ENCODE measurements around the gene IMPDH2.

Gene IMPDH2

DNA sequence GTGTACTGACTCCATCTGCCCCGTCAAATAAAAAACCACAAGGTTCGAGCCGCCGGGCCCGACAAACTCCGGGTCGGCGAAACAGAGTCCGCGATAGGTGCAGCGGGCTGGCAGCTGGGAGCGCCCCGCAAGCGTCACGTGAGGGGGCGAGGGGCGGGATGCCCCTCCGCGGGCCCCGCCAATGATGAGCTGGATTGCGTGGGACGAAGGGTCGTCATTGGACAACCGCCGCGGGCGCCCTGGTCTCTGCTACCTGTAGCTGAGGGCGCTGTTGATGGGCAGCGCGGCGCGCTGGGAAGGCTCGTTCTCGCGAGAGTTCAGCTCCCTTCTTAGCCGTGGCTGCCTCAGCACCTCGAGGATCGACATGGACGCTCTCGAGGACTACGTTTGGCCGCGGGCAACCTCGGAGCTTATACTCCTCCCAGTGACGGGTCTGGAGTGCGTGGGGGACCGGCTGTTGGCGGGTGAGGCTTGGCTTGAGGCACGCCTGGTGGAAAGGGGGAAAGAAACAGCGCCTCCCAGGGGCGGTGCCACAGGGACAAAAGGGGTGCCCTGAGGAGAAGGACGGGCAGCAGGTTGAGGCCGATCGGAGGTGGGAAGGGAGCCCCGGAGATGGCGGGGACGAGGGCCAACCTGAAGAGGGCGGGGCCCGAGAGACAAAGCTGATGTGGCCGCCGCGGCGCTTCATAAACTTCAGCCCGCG lies 22.0 kb downstream of the IMPDH2 start, which contains the start of gene WDR6:
Gene WDR6 (plus strand): TSS at position 324 of the 703 bp plus-strand sequence. CDS start 41 bp downstream, at position 365.
- Histone ChIP-seq H3K36me3 (ENCODE audit: low read depth) (peaks cover 19% of the 10 kb centered on the region), H3K4me1 (ENCODE audit: insufficient read depth, poor library complexity, severe bottlenecking) (no peaks in the 10 kb centered on the region), H3K27me3 (ENCODE audit: insufficient read depth, poor library complexity, severe bottlenecking) (no peaks in the 10 kb centered on the region), H3K9me3 (ENCODE audit: severe bottlenecking) (no peaks in the 10 kb centered on the region), H3K4me3 (ENCODE audit: severe bottlenecking) (peak within 1 kb of the TSS; percentile 66), H3K27ac (ENCODE audit: poor library complexity, severe bottlenecking) (peak within 1 kb of the TSS; percentile 80)
- DNase-seq (ENCODE audit: low spot score), result peak; percentile 99
- ATAC-seq (ENCODE audit: low read depth), result peak; percentile 87
- TF ChIP-seq, protein P1, sequence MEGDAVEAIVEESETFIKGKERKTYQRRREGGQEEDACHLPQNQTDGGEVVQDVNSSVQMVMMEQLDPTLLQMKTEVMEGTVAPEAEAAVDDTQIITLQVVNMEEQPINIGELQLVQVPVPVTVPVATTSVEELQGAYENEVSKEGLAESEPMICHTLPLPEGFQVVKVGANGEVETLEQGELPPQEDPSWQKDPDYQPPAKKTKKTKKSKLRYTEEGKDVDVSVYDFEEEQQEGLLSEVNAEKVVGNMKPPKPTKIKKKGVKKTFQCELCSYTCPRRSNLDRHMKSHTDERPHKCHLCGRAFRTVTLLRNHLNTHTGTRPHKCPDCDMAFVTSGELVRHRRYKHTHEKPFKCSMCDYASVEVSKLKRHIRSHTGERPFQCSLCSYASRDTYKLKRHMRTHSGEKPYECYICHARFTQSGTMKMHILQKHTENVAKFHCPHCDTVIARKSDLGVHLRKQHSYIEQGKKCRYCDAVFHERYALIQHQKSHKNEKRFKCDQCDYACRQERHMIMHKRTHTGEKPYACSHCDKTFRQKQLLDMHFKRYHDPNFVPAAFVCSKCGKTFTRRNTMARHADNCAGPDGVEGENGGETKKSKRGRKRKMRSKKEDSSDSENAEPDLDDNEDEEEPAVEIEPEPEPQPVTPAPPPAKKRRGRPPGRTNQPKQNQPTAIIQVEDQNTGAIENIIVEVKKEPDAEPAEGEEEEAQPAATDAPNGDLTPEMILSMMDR (IDR thresholded peaks at IDR 0.05; ENCODE audit: poor library complexity, severe bottlenecking), result peak; percentile 40

- TF ChIP-seq, protein P1 (IDR thresholded peaks at IDR 0.05; ENCODE audit: poor library complexity, severe bottlenecking), result no peak
- H3K4me3 ChIP-seq (ENCODE audit: severe bottlenecking), result peak overlapping the region; percentile 66
- DNase-seq (ENCODE audit: low spot score) (no peak), ATAC-seq (ENCODE audit: low read depth) (no peak)
- H3K27me3 ChIP-seq (ENCODE audit: insufficient read depth, poor library complexity, severe bottlenecking), result no peaks in the 10 kb centered on the region
- no peaks in the 10 kb centered on the region for H3K9me3 ChIP-seq (ENCODE audit: severe bottlenecking)
- no peaks in the 10 kb centered on the region for H3K4me1 ChIP-seq (ENCODE audit: insufficient read depth, poor library complexity, severe bottlenecking)
- H3K36me3 ChIP-seq (ENCODE audit: low read depth), result peaks cover 12% of the 10 kb centered on the region
- H3K27ac ChIP-seq (ENCODE audit: poor library complexity, severe bottlenecking), result peak overlapping the region; percentile 80
These were observed 22.7 kb downstream of the IMPDH2 start for GRCh38 chr3:49006408-49007067.

DNA sequence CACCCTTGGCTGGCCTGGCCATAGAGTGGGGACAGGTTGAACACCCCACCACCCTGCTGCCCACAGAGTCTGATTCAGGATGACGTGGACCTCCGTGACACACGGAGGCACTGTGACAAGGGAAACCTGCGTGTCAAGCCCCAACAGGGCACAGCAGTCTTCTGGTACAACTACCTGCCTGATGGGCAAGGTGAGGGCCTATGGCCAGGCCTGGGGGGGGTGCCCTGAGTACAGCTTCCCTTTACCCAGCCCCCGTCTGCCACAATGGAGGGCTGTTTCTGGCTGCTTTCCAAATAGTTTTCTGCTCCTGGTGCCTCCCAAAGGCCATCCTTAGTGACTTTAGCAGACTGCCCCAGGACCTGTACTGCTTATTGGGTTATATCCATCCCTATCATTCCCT lies 23.2 kb downstream of the IMPDH2 start:
- no peaks in the 10 kb centered on the region for H3K4me1 ChIP-seq (ENCODE audit: insufficient read depth, poor library complexity, severe bottlenecking)
- no peaks in the 10 kb centered on the region for H3K9me3 ChIP-seq (ENCODE audit: severe bottlenecking)
- no peaks in the 10 kb centered on the region for H3K27me3 ChIP-seq (ENCODE audit: insufficient read depth, poor library complexity, severe bottlenecking)
- H3K36me3 ChIP-seq (ENCODE audit: low read depth), result peaks cover 7% of the 10 kb centered on the region
- no peak for ATAC-seq (ENCODE audit: low read depth)
- peak overlapping the region; percentile 80 for H3K27ac ChIP-seq (ENCODE audit: poor library complexity, severe bottlenecking)
- H3K4me3 ChIP-seq (ENCODE audit: severe bottlenecking), result no peak overlapping the region
- no peak for DNase-seq (ENCODE audit: low spot score)
- TF ChIP-seq, protein P1 (IDR thresholded peaks at IDR 0.05; ENCODE audit: poor library complexity, severe bottlenecking), result no peak

DNA sequence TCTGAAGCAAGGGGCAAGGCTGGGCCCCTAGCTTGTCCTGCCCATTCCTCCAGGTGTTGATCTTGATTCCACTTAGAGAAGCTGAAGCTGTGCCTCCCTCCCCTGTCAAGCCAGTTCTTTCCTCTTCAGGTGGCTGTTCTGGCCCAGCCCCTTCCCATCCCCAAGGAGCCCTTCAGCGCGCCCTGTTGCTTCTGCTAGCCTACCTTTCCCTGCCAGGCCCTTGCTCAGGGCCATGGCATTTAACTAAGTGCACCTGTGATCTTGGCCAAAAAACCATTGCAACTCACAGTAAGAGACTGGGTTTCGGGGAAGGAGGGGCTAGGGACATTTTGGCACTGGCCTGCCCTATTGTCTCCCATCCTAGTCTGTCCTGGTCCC lies 23.9 kb downstream of the IMPDH2 start:
- TF ChIP-seq, protein P1 (IDR thresholded peaks at IDR 0.05; ENCODE audit: poor library complexity, severe bottlenecking), result no peak
- no peaks in the 10 kb centered on the region for H3K27me3 ChIP-seq (ENCODE audit: insufficient read depth, poor library complexity, severe bottlenecking)
- no peaks in the 10 kb centered on the region for H3K9me3 ChIP-seq (ENCODE audit: severe bottlenecking)
- H3K27ac ChIP-seq (ENCODE audit: poor library complexity, severe bottlenecking), result no peak overlapping the region
- ATAC-seq (ENCODE audit: low read depth), result no peak
- H3K36me3 ChIP-seq (ENCODE audit: low read depth), result peaks cover 7% of the 10 kb centered on the region
- no peaks in the 10 kb centered on the region for H3K4me1 ChIP-seq (ENCODE audit: insufficient read depth, poor library complexity, severe bottlenecking)
- no peak for DNase-seq (ENCODE audit: low spot score)
- no peak overlapping the region for H3K4me3 ChIP-seq (ENCODE audit: severe bottlenecking)

Measured in RWPE2 (cell line).